Hepatocyte (in vitro differentiated cells): ENCODE results near the gene SIGLEC9. TPM values are rescaled to one million over a fixed set of nuclear protein-coding genes. Genes with fewer than 3 reads are reported as not detected.

Experiments used
- DNase-seq: peaks from one replicate; pipeline ENCODE4 v3.0.0-alpha.2; 2016; ENCODE audit warnings: low spot score
- H2AFZ ChIP-seq: fragments of 200-600 bp; sonication (generic); 2 replicates; pipeline ENCODE4 v1.6.0; 2016; ENCODE audit warnings: antibody characterized with exemption, mild to moderate bottlenecking
- H3K27ac ChIP-seq: fragments of 200-600 bp; sonication (generic); 2 replicates; pipeline ENCODE4 v1.5.1; 2016; ENCODE audit warnings: mild to moderate bottlenecking
- H3K27me3 ChIP-seq: fragments of 200-600 bp; sonication (generic); 2 replicates; pipeline ENCODE4 v1.6.1; 2016
- H3K36me3 ChIP-seq: fragments of 200-600 bp; sonication (generic); replicated peaks from 2 replicates; pipeline ENCODE4 v1.5.1; 2016; ENCODE audit warnings: low read depth; ENCODE audit not compliant: insufficient read depth
- H3K4me1 ChIP-seq: fragments of 200-600 bp; sonication (generic); 2 replicates; pipeline ENCODE4 v1.5.1; 2016; ENCODE audit warnings: mild to moderate bottlenecking, moderate library complexity; ENCODE audit not compliant: insufficient read depth
- H3K4me2 ChIP-seq: fragments of 200-600 bp; sonication (generic); 2 replicates; pipeline ENCODE4 v1.6.0; 2016
- H3K4me3 ChIP-seq: fragments of 200-600 bp; sonication (generic); 2 replicates; pipeline ENCODE4 v1.5.1; 2016; ENCODE audit warnings: mild to moderate bottlenecking
- H3K79me2 ChIP-seq: fragments of 200-600 bp; sonication (generic); 2 replicates; pipeline ENCODE4 v1.6.0; 2017; ENCODE audit warnings: mild to moderate bottlenecking
- H3K9me2 ChIP-seq: fragments of 200-600 bp; sonication (generic); replicated peaks from 2 replicates; pipeline ENCODE4 v1.6.0; 2017; ENCODE audit warnings: mild to moderate bottlenecking; ENCODE audit not compliant: insufficient read depth
- H3K9me3 ChIP-seq: fragments of 200-600 bp; sonication (generic); 2 replicates; pipeline ENCODE4 v1.5.1; 2016; ENCODE audit warnings: low read depth, mild to moderate bottlenecking
- H4K20me1 ChIP-seq: fragments of 200-600 bp; sonication (generic); 2 replicates; pipeline ENCODE4 v1.6.0; 2016; ENCODE audit warnings: mild to moderate bottlenecking; ENCODE audit not compliant: insufficient read depth, poor library complexity, severe bottlenecking
- EZH2 ChIP-seq: fragments of 200-600 bp; sonication (generic); IDR thresholded peaks from 2 replicates; pipeline ENCODE4 v1.6.1; 2016; ENCODE audit warnings: antibody characterized with exemption, mild to moderate bottlenecking, borderline replicate concordance
- EZH2phosphoT487 ChIP-seq: fragments of 200-600 bp; sonication (generic); IDR thresholded peaks from one replicate; pipeline ENCODE4 v1.6.1; 2018; ENCODE audit warnings: antibody characterized with exemption, mild to moderate bottlenecking, low read depth, moderate library complexity; ENCODE audit not compliant: unreplicated experiment, severe bottlenecking
- WGBS: methylation state at CpG from one replicate; pipeline ENCODE4 v1.1.6; 2016; ENCODE audit warnings: low lambda C conversion rate; ENCODE audit errors: missing lambda C conversion rate; 5-methylcytosine and 5-hydroxymethylcytosine counted together
- polyA plus RNA-seq: library from polyadenylated mRNA; unstranded; fragments of >200 nt; fragmentation: Nextera tagmentation; extraction: Ambion mirVana; gene quantifications from 2 replicates; pipeline ENCODE4 v1.2.1, GENCODE V29; 2016
- total RNA-seq: library from RNA; depleted of rRNA; stranded (reverse); fragments of >200 nt; gene quantifications from 2 replicates; pipeline ENCODE4 v1.2.3, GENCODE V29; 2014
- TF ChIP-seq, protein P1 (sequence below): fragments of 200-600 bp; sonication (generic); IDR thresholded peaks from 2 replicates; pipeline ENCODE4 v1.5.1; 2016; ENCODE audit warnings: antibody characterized with exemption, mild to moderate bottlenecking; ENCODE audit not compliant: poor library complexity

SIGLEC9 gene
- total and polyA plus RNA-seq, 2 experiments from 2014 or later: 0.77 to 1.5 TPM

DNA sequence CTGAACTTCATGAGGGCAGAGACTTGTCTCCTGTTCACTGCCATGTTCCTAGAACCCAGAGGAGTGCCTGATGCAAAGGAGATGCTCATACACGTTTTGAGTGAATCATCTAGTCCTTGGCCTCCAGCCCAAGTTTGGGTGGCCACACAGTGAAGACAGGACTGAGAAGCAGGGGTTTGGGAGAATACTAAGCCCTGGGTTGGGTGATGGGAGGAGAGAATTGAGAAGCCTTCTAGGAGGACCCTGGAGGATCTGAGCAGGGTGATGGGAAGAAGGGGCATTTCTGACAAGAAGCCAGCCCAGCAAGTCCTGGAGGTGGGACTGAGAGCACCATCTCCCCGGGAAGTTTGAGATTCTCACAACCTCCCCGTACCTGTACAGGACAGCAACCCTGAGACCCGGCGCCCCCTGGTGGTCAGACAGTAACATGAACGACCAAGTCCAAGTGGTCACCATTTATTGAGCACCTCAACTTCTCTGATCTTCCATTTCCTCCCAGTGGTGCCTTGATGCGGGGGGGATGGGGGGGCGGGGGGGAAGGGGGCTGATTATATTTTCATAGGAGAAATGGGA is 27.5 kb upstream of the SIGLEC9 start:
- no peak overlapping the region for H2AFZ ChIP-seq
- H3K27me3 ChIP-seq: no peaks in the 10 kb centered on the region
- H3K4me2 ChIP-seq: no peak overlapping the region
- no peaks in the 10 kb centered on the region for H3K36me3 ChIP-seq
- no peak overlapping the region for H3K27ac ChIP-seq
- no peaks in the 10 kb centered on the region for H3K4me1 ChIP-seq
- no peaks in the 10 kb centered on the region for H3K79me2 ChIP-seq
- no peak overlapping the region for H3K4me3 ChIP-seq
- H3K9me3 ChIP-seq: no peaks in the 10 kb centered on the region
- H4K20me1 ChIP-seq: peaks cover 3% of the 10 kb centered on the region
- TF ChIP-seq, protein P1, sequence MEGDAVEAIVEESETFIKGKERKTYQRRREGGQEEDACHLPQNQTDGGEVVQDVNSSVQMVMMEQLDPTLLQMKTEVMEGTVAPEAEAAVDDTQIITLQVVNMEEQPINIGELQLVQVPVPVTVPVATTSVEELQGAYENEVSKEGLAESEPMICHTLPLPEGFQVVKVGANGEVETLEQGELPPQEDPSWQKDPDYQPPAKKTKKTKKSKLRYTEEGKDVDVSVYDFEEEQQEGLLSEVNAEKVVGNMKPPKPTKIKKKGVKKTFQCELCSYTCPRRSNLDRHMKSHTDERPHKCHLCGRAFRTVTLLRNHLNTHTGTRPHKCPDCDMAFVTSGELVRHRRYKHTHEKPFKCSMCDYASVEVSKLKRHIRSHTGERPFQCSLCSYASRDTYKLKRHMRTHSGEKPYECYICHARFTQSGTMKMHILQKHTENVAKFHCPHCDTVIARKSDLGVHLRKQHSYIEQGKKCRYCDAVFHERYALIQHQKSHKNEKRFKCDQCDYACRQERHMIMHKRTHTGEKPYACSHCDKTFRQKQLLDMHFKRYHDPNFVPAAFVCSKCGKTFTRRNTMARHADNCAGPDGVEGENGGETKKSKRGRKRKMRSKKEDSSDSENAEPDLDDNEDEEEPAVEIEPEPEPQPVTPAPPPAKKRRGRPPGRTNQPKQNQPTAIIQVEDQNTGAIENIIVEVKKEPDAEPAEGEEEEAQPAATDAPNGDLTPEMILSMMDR: peak; percentile 59
- TF ChIP-seq EZH2: no peak
- DNase-seq: peak; percentile 81
- 9% methylated on average over 8 of the region's 8 CpGs for WGBS
- H3K9me2 ChIP-seq: no peaks in the 10 kb centered on the region

DNA sequence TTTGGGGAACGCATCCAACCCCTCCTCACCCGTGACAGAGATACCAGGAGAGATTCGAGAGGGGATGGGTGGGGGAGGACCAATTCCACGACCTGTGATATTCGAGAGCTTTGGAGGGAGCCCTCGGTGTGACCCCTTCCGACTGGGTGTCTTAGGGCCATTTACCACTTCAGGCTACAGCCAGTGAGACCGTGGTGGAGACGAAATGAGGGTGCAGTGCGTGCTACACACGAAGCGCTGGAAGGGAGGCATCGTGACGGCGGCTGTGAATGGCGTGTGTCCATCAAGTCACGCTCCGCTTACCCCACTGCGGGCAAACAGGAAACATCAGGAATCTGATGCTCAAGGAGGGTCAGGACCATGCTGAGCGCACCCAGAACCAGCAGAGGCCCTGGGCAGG is 26.9 kb upstream of the SIGLEC9 start:
- WGBS: 90% methylated on average over 14 of the region's 20 CpGs
- Histone ChIP-seq H2AFZ (no peak overlapping the region), H3K79me2 (peaks cover 2% of the 10 kb centered on the region), H3K4me3 (no peak overlapping the region), H3K4me1 (no peaks in the 10 kb centered on the region), H3K4me2 (no peak overlapping the region), H3K9me2 (no peaks in the 10 kb centered on the region), H3K27ac (no peak overlapping the region), H3K9me3 (no peaks in the 10 kb centered on the region), H3K36me3 (peaks cover under 1% of the 10 kb centered on the region), H4K20me1 (peaks cover 3% of the 10 kb centered on the region), H3K27me3 (no peaks in the 10 kb centered on the region)
- no peak for DNase-seq
- no peak for TF ChIP-seq EZH2phosphoT487

DNA sequence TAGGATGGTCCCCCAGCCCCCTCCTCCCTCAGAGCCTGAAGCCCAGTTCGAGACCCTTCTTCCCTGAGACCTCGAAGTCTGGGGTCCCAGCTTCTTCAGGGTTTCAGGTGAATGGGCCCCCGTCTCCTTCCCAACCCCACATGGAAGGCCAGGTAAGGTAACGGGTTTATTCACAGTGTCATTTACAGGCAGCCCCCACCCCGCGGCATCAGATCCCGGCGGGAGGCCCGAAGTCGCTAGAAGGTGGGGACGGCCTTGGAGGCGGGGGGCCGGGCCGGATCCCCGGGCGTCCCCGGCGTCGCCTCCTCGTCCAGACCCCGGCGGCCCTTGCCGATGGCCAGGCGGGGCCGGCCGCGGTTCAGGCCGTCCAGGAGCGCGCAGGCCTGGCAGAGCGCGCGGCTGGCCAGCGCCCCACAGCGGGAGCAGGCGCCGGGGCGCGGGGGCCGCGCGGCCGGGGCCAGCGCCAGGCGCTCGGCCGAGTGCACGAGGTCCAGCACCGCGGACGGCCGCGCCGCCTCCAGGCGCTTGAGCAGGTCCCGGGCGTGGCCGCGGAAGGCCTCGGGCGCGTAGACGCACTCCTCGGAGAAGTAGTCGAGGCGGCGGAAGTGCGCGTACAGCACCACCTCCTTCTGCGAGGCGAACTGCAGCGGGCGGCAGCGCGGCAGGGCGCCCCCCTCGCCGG is 26.2 kb upstream of the SIGLEC9 start:
- Histone ChIP-seq H3K4me2 (no peak overlapping the region), H3K36me3 (peaks cover 4% of the 10 kb centered on the region), H3K27me3 (no peaks in the 10 kb centered on the region), H3K4me1 (no peaks in the 10 kb centered on the region), H3K9me2 (no peaks in the 10 kb centered on the region), H4K20me1 (peaks cover 3% of the 10 kb centered on the region), H3K27ac (no peak overlapping the region), H3K4me3 (no peak overlapping the region), H3K79me2 (peaks cover 2% of the 10 kb centered on the region), H3K9me3 (no peaks in the 10 kb centered on the region), H2AFZ (no peak overlapping the region)
- peak; percentile 34 for DNase-seq
- WGBS: 80% methylated on average over 56 of the region's 78 CpGs
- TF ChIP-seq, protein P1: no peak
- TF ChIP-seq EZH2phosphoT487 (no peak), EZH2 (no peak)

DNA sequence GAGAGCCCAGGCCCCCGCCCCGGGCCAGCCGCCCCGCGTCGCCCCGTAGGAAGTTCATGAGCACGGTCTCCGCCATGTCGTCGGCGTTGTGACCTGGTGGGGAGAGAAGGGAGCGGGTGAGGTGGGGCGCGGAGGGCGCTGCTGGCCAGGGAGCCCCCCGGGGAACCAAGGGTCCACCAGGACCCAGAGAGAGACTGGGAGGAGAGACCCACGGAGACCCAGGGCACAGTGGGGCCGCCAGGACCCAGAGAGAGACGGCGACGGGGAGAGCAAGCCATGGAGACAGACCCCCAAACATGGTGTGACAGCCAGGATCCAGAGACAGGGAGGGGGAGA is 25.7 kb upstream of the SIGLEC9 start:
- Histone ChIP-seq H3K27me3 (no peaks in the 10 kb centered on the region), H3K4me1 (no peaks in the 10 kb centered on the region), H3K4me2 (no peak overlapping the region), H3K27ac (no peak overlapping the region), H3K4me3 (no peak overlapping the region), H3K79me2 (peaks cover 2% of the 10 kb centered on the region), H2AFZ (no peak overlapping the region), H3K36me3 (peaks cover 4% of the 10 kb centered on the region), H3K9me3 (no peaks in the 10 kb centered on the region), H4K20me1 (peaks cover 3% of the 10 kb centered on the region), H3K9me2 (no peaks in the 10 kb centered on the region)
- DNase-seq: no peak
- 80% methylated on average over 10 of the region's 22 CpGs for WGBS
- TF ChIP-seq, protein P1: no peak
- TF ChIP-seq EZH2: no peak
- no peak for TF ChIP-seq EZH2phosphoT487
